GM21515 (cell line): Measurements from ENCODE around the gene EIF6.
"Not testable (repeated sequence)": the region's sequence is repeated elsewhere in the genome, so short reads cannot be mapped to it uniquely, and the experiment has no call there.

Experiments
- ATAC-seq: cut with Tn5 transposase; IDR thresholded peaks from one replicate; pipeline ENCODE4 v1.9.1; 2021; ENCODE audit not compliant: unreplicated experiment

The EIF6 gene

GRCh38 chr20:35284267-35284991, at the start of gene EIF6:
Gene EIF6 (minus strand): TSS chr20:35284772. CDS start chr20:35284487, 285 bp downstream.
- ATAC-seq: peak; percentile 71

- no peak for ATAC-seq
These were observed 49.0 kb upstream of the EIF6 start for GRCh38 chr20:35333606-35334005.

GRCh38 chr20:35332540-35333200, 48.1 kb upstream of the EIF6 start:
- ATAC-seq: no peak

GRCh38 chr20:35329435-35330139, 45.0 kb upstream of the EIF6 start:
- ATAC-seq: no peak

GRCh38 chr20:35328689-35329088, 44.1 kb upstream of the EIF6 start:
- ATAC-seq: no peak

- ATAC-seq: no peak
These were observed 43.6 kb upstream of the EIF6 start for GRCh38 chr20:35328095-35328685.

- no peak for ATAC-seq
These were observed 42.8 kb upstream of the EIF6 start for GRCh38 chr20:35327074-35327976.

GRCh38 chr20:35326740-35327073, 42.1 kb upstream of the EIF6 start:
- no peak for ATAC-seq

- no peak for ATAC-seq
These were observed 41.6 kb upstream of the EIF6 start for GRCh38 chr20:35326021-35326739.

- no peak for ATAC-seq
These were observed 40.8 kb upstream of the EIF6 start for GRCh38 chr20:35325401-35325800.

GRCh38 chr20:35320396-35321126, 36.0 kb upstream of the EIF6 start:
- ATAC-seq: no peak

- no peak for ATAC-seq
These were observed 35.3 kb upstream of the EIF6 start for GRCh38 chr20:35319871-35320197.

- no peak for ATAC-seq
These were observed 34.8 kb upstream of the EIF6 start for GRCh38 chr20:35319192-35319870.

GRCh38 chr20:35318502-35319157, 34.1 kb upstream of the EIF6 start:
- no peak for ATAC-seq

- no peak for ATAC-seq
These were observed 33.0 kb upstream of the EIF6 start for GRCh38 chr20:35317416-35318210.

- ATAC-seq: no peak
These were observed 31.5 kb upstream of the EIF6 start for GRCh38 chr20:35316086-35316485.

GRCh38 chr20:35315632-35316020, 31.1 kb upstream of the EIF6 start:
- not testable (repeated sequence) for ATAC-seq
